Hematopoietic multipotent progenitor cell treated with erythropoietin and hydrocortisone succinate and interleukin-3 and kit ligand, for 8 days (in vitro differentiated cells): Measurements from ENCODE around the gene SLC22A14.

Experiments
- DNase-seq: peaks from one replicate; pipeline ENCODE4 v3.0.0-alpha.2; 2015

SLC22A14 gene

GRCh38 chr3:38346587-38347410, 64.7 kb downstream of the SLC22A14 start, which contains the start of gene XYLB:
XYLB (plus strand) TSS chr3:38346785; CDS start chr3:38346869, 84 bp downstream.
- peak; percentile 84 for DNase-seq

- no peak for DNase-seq
Observed at GRCh38 chr3:38347421-38348200, 65.5 kb downstream of the SLC22A14 start.

GRCh38 chr3:38348903-38349302, 66.8 kb downstream of the SLC22A14 start:
- DNase-seq = no peak

GRCh38 chr3:38349684-38350359, 67.7 kb downstream of the SLC22A14 start:
- peak; percentile 9 for DNase-seq

- DNase-seq = no peak
Observed at GRCh38 chr3:38353151-38353550, 71.1 kb downstream of the SLC22A14 start.

- peak; percentile 95 for DNase-seq
Observed at GRCh38 chr3:38354588-38355330, 72.7 kb downstream of the SLC22A14 start.

- DNase-seq = no peak
Observed at GRCh38 chr3:38359038-38359437, 76.9 kb downstream of the SLC22A14 start.

- DNase-seq = no peak
Observed at GRCh38 chr3:38360345-38360744, 78.3 kb downstream of the SLC22A14 start.

- no peak for DNase-seq
Observed at GRCh38 chr3:38361496-38361895, 79.4 kb downstream of the SLC22A14 start.

- no peak for DNase-seq
Observed at GRCh38 chr3:38362825-38363224, 80.7 kb downstream of the SLC22A14 start.

- DNase-seq = no peak
Observed at GRCh38 chr3:38364721-38365400, 82.8 kb downstream of the SLC22A14 start.

- no peak for DNase-seq
Observed at GRCh38 chr3:38365469-38366062, 83.5 kb downstream of the SLC22A14 start.

- no peak for DNase-seq
Observed at GRCh38 chr3:38366082-38366481, 84.0 kb downstream of the SLC22A14 start.

GRCh38 chr3:38367779-38368178, 85.7 kb downstream of the SLC22A14 start:
- DNase-seq = no peak
